H1 (cell line): Measurements from ENCODE around the gene GADD45GIP1.
"Not testable (repeated sequence)": the region's sequence is repeated elsewhere in the genome, so short reads cannot be mapped to it uniquely, and the experiment has no call there.

ENCODE experiments used
- ATF2 ChIP-seq: IDR thresholded peaks from 2 replicates; pipeline ENCODE4 v1.6.1; 2012; ENCODE audit warnings: low read length, inconsistent platforms
- CEBPB ChIP-seq: IDR thresholded peaks from 2 replicates; pipeline ENCODE4 v1.6.1; 2012; ENCODE audit warnings: low read depth, low read length
- CREB1 ChIP-seq: IDR thresholded peaks from 2 replicates; pipeline ENCODE4 v1.6.1; 2012; ENCODE audit warnings: inconsistent platforms
- EGR1 ChIP-seq: IDR thresholded peaks from 2 replicates; pipeline ENCODE4 v1.6.1; 2011; ENCODE audit warnings: low read depth, low read length, borderline replicate concordance
- FOSL1 ChIP-seq: IDR thresholded peaks from 2 replicates; pipeline ENCODE4 v1.6.1; 2011; ENCODE audit warnings: mild to moderate bottlenecking, low read depth, low read length, moderate library complexity; ENCODE audit not compliant: insufficient read depth
- GABPA ChIP-seq: IDR thresholded peaks from 2 replicates; pipeline ENCODE4 v1.6.1; 2011; ENCODE audit warnings: mild to moderate bottlenecking, low read length, moderate library complexity, borderline replicate concordance; ENCODE audit not compliant: insufficient read depth
- HDAC6 ChIP-seq: IDR thresholded peaks from one replicate; pipeline ENCODE4 v1.7.1; 2012; ENCODE audit warnings: low read depth, mild to moderate bottlenecking, inconsistent platforms, low read length, moderate library complexity
- MAFK ChIP-seq: IDR thresholded peaks from 2 replicates; pipeline ENCODE4 v1.6.1; 2012; ENCODE audit warnings: low read depth, mild to moderate bottlenecking, improper control_type of control experiment, low read length
- POLR2A ChIP-seq, 2 experiments: IDR thresholded peaks; 1 replicate in 1 of 2; 2 replicates in 1 of 2; pipeline ENCODE4 v1.6.1; 2011; ENCODE audit warnings: low read depth in 2 of 2, low read length in 2 of 2, mild to moderate bottlenecking in 2 of 2; ENCODE audit errors: control extremely low read depth in 1 of 2
- POLR2AphosphoS5 ChIP-seq: IDR thresholded peaks from 2 replicates; pipeline ENCODE4 v1.6.1; 2011; ENCODE audit warnings: low read depth, low read length
- TAF1 ChIP-seq: IDR thresholded peaks from 2 replicates; pipeline ENCODE4 v1.6.1; 2011; ENCODE audit warnings: mild to moderate bottlenecking, low read depth, low read length
- TAF7 ChIP-seq: optimal IDR thresholded peaks from 2 replicates; pipeline ENCODE3; 2011; ENCODE audit warnings: low read depth, mild to moderate bottlenecking, inconsistent platforms, low read length, moderate library complexity, borderline replicate concordance
- TF ChIP-seq, protein P1 (sequence below), 3 experiments: IDR thresholded peaks; 1 replicate in 2 of 3; 2 replicates in 1 of 3; pipeline versions ENCODE4 v1.5.1 to v1.6.1; 2011; ENCODE audit warnings: low read length in 3 of 3, mild to moderate bottlenecking in 3 of 3, inconsistent platforms in 2 of 3, low read depth in 1 of 3, moderate library complexity in 1 of 3; ENCODE audit not compliant: insufficient read depth in 1 of 3; ENCODE audit errors: control extremely low read depth in 1 of 3

- not testable (repeated sequence) for TF ChIP-seq CEBPB; MAFK; TAF1; EGR1; TAF7; POLR2A (IDR thresholded peaks at IDR 0.05; ENCODE audit: control extremely low read depth in 1 of 2, low read depth in 2 of 2, low read length in 2 of 2); ATF2; POLR2AphosphoS5; FOSL1; GABPA; CREB1; HDAC6
- TF ChIP-seq, protein P1, sequence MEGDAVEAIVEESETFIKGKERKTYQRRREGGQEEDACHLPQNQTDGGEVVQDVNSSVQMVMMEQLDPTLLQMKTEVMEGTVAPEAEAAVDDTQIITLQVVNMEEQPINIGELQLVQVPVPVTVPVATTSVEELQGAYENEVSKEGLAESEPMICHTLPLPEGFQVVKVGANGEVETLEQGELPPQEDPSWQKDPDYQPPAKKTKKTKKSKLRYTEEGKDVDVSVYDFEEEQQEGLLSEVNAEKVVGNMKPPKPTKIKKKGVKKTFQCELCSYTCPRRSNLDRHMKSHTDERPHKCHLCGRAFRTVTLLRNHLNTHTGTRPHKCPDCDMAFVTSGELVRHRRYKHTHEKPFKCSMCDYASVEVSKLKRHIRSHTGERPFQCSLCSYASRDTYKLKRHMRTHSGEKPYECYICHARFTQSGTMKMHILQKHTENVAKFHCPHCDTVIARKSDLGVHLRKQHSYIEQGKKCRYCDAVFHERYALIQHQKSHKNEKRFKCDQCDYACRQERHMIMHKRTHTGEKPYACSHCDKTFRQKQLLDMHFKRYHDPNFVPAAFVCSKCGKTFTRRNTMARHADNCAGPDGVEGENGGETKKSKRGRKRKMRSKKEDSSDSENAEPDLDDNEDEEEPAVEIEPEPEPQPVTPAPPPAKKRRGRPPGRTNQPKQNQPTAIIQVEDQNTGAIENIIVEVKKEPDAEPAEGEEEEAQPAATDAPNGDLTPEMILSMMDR (IDR thresholded peaks at IDR 0.05; ENCODE audit: control extremely low read depth in 1 of 3, insufficient read depth in 1 of 3, low read depth in 1 of 3, low read length in 3 of 3), result not testable (repeated sequence)
These were observed 448 bp upstream of the GADD45GIP1 start for GRCh38 chr19:12957389-12957952.
